HEK293T (cell line): Measurements from ENCODE around the gene G6PD.

Experiments used
- ARNT ChIP-seq: fragments of 450-650 bp; IDR thresholded peaks from 2 replicates; pipeline ENCODE4 v1.6.1; 2017; ENCODE audit warnings: mild to moderate bottlenecking
- CTBP1 ChIP-seq: fragments of 450-650 bp; IDR thresholded peaks from 2 replicates; pipeline ENCODE4 v1.6.1; 2016; ENCODE audit warnings: borderline replicate concordance
- FOXM1 ChIP-seq: fragments of 450-650 bp; IDR thresholded peaks from 2 replicates; pipeline ENCODE4 v1.6.1; 2017; ENCODE audit warnings: mild to moderate bottlenecking, borderline replicate concordance
- HDGF ChIP-seq: fragments of 450-650 bp; IDR thresholded peaks from 2 replicates; pipeline ENCODE4 v1.6.1; 2017; ENCODE audit warnings: antibody characterized with exemption, borderline replicate concordance
- SP1 ChIP-seq: fragments of 450-650 bp; IDR thresholded peaks from 2 replicates; pipeline ENCODE4 v1.6.1; 2017

GRCh38 chrX:154541589-154541895, 5.1 kb downstream of the G6PD start:
- no peak for TF ChIP-seq HDGF
- no peak for TF ChIP-seq SP1
- TF ChIP-seq ARNT, result no peak
- TF ChIP-seq FOXM1, result no peak
- no peak for TF ChIP-seq CTBP1
